Dermis blood vessel endothelial cell (primary cell): Measurements from ENCODE around the gene PNPLA7. TPM values are rescaled to one million over a fixed set of nuclear protein-coding genes. Genes with fewer than 3 reads are reported as not detected.
A peak's percentile ranks its signal among the peaks of the same experiment; 100 is the strongest.
"Not testable (repeated sequence)": the region's sequence is repeated elsewhere in the genome, so short reads cannot be mapped to it uniquely, and the experiment has no call there.

Source experiments
- DNase-seq: peaks from one replicate; pipeline ENCODE4 v3.0.0; 2010
- total RNA-seq: library from RNA; depleted of rRNA; stranded (reverse); fragments of >200 nt; gene quantifications from 2 replicates; pipeline ENCODE4 v1.2.3, GENCODE V29; 2014

PNPLA7 gene
- total RNA-seq, 1 donor from 2014 or later = 1.7 TPM

GRCh38 chr9:137478613-137478961, 71.6 kb downstream of the PNPLA7 start:
- no peak for DNase-seq

- DNase-seq = no peak
Observed at GRCh38 chr9:137477778-137478612, 72.2 kb downstream of the PNPLA7 start.

GRCh38 chr9:137476856-137477255, 73.3 kb downstream of the PNPLA7 start:
- no peak for DNase-seq

GRCh38 chr9:137475666-137476065, 74.5 kb downstream of the PNPLA7 start:
- DNase-seq = no peak

- DNase-seq = no peak
Observed at GRCh38 chr9:137474271-137474670, 75.9 kb downstream of the PNPLA7 start.

GRCh38 chr9:137470785-137471184, 79.4 kb downstream of the PNPLA7 start:
- DNase-seq = peak; percentile 54

GRCh38 chr9:137467896-137468295, 82.3 kb downstream of the PNPLA7 start:
- DNase-seq = no peak

GRCh38 chr9:137467161-137467581, 83.0 kb downstream of the PNPLA7 start:
- DNase-seq = no peak

- DNase-seq = not testable (repeated sequence)
Observed at GRCh38 chr9:137466389-137467085, 83.7 kb downstream of the PNPLA7 start.

GRCh38 chr9:137465720-137466388, 84.3 kb downstream of the PNPLA7 start:
- DNase-seq = no peak

- DNase-seq = no peak
Observed at GRCh38 chr9:137465000-137465719, 85.0 kb downstream of the PNPLA7 start.

- no peak for DNase-seq
Observed at GRCh38 chr9:137464291-137464999, 85.8 kb downstream of the PNPLA7 start.

GRCh38 chr9:137463931-137464290, 86.3 kb downstream of the PNPLA7 start:
- no peak for DNase-seq

GRCh38 chr9:137462986-137463930, 86.9 kb downstream of the PNPLA7 start:
- no peak for DNase-seq

- DNase-seq = no peak
Observed at GRCh38 chr9:137462396-137462985, 87.7 kb downstream of the PNPLA7 start.

- DNase-seq = peak; percentile 45
Observed at GRCh38 chr9:137461663-137462395, 88.4 kb downstream of the PNPLA7 start.

GRCh38 chr9:137461316-137461662, 88.9 kb downstream of the PNPLA7 start:
- no peak for DNase-seq

GRCh38 chr9:137460363-137461315, 89.6 kb downstream of the PNPLA7 start:
- DNase-seq = no peak
